Retinal pigment epithelial cell (primary cell): ENCODE measurements around the gene SHC3.

Experiments
- DNase-seq: peaks from one replicate; pipeline ENCODE4 v3.0.0-alpha.2; 2010; ENCODE audit warnings: low read depth
- H3K4me3 ChIP-seq: 2 replicates; pipeline ENCODE4 v1.5.1; 2011; ENCODE audit warnings: mild to moderate bottlenecking, low read length, control low read depth, moderate library complexity
- CTCF ChIP-seq: conservative IDR thresholded peaks from 2 replicates; pipeline ENCODE4 v1.5.1; 2011; ENCODE audit warnings: low read depth, low read length, control low read depth, inconsistent platforms

SHC3 gene

GRCh38 chr9:89186960-89187359 is 8.3 kb upstream of the SHC3 start:
- no peak for DNase-seq
- no peak overlapping the region for H3K4me3 ChIP-seq
- no peak for TF ChIP-seq CTCF

- H3K4me3 ChIP-seq, result no peak overlapping the region
- no peak for TF ChIP-seq CTCF
- DNase-seq, result no peak
Observed at GRCh38 chr9:89185980-89186379, 7.4 kb upstream of the SHC3 start.

- no peak for DNase-seq
Observed at GRCh38 chr9:89183146-89183545, 4.5 kb upstream of the SHC3 start.

GRCh38 chr9:89182369-89182768 is 3.8 kb upstream of the SHC3 start:
- DNase-seq, result no peak
- TF ChIP-seq CTCF, result no peak
- H3K4me3 ChIP-seq, result no peak overlapping the region

More at GRCh38 chr9:89183146-89183545, 4.5 kb upstream of the SHC3 start:
- peak; percentile 27 for TF ChIP-seq CTCF
- H3K4me3 ChIP-seq, result no peak overlapping the region

GRCh38 chr9:89179895-89180734 is 1.5 kb upstream of the SHC3 start:
- peak overlapping the region; percentile 53 for H3K4me3 ChIP-seq
- peak; percentile 90 for DNase-seq
- no peak for TF ChIP-seq CTCF

- peak overlapping the region; percentile 53 for H3K4me3 ChIP-seq
- DNase-seq, result no peak
- TF ChIP-seq CTCF, result no peak
Observed at GRCh38 chr9:89179540-89179894, 899 bp upstream of the SHC3 start.
